Naive thymus-derived CD4-positive, alpha-beta T cell (primary cell): ENCODE measurements around the gene IL17D. TPM values are rescaled to one million over a fixed set of nuclear protein-coding genes. Genes with fewer than 3 reads are reported as not detected.

Experiments
- ATAC-seq: fragments of 150-1000 bp; cut with Tn5 transposase; 2 replicates; pipeline ENCODE4 v1.10.0; 2021; ENCODE audit warnings: mild to moderate bottlenecking, moderate library complexity
- CTCF ChIA-PET: fragments of 350-600 bp; sonication (Branson Sonifier 250); formaldehyde crosslinking; loops from one replicate; lab custom pipeline; 2021; ENCODE audit warnings: antibody characterized with exemption; lab: Charles Lee
- POLR2A ChIA-PET: fragments of 350-600 bp; sonication (Branson Sonifier 250); formaldehyde crosslinking; loops from one replicate; lab custom pipeline; 2021; ENCODE audit warnings: antibody characterized with exemption, inconsistent platforms; lab: Charles Lee
- DNase-seq, 9 donors: peaks; one replicate each; pipeline versions ENCODE4 v3.0.0 to v3.0.0-alpha.2; 2020 to 2022; ENCODE audit warnings: mixed read lengths in 1 of 9
- H3K27ac ChIP-seq: one replicate; pipeline ENCODE4 v1.7.0; 2013; ENCODE audit warnings: mild to moderate bottlenecking, low read depth, low read length, moderate library complexity
- H3K27me3 ChIP-seq, 2 donors: one replicate each; pipeline ENCODE4 v1.7.0; 2013; ENCODE audit warnings: low read length in 2 of 2, mild to moderate bottlenecking in 2 of 2, moderate library complexity in 2 of 2; ENCODE audit not compliant: control insufficient read depth in 2 of 2, insufficient read depth in 2 of 2
- H3K36me3 ChIP-seq, 3 experiments: 1 replicate in 2 of 3; 2 replicates in 1 of 3; pipeline ENCODE4 v1.7.0; 2013; ENCODE audit warnings: low read length in 3 of 3, mild to moderate bottlenecking in 3 of 3, moderate library complexity in 1 of 3; ENCODE audit not compliant: insufficient read depth in 3 of 3, control insufficient read depth in 2 of 3
- H3K4me1 ChIP-seq, 2 donors: one replicate each; pipeline ENCODE4 v1.7.0; 2013; ENCODE audit warnings: low read length in 2 of 2, mild to moderate bottlenecking in 2 of 2, moderate library complexity in 1 of 2; ENCODE audit not compliant: control insufficient read depth in 2 of 2, insufficient read depth in 2 of 2
- H3K4me3 ChIP-seq: 2 replicates; pipeline ENCODE4 v1.7.0; 2013; ENCODE audit warnings: mild to moderate bottlenecking, low read length
- H3K9me3 ChIP-seq, 3 experiments: 1 replicate in 2 of 3; 2 replicates in 1 of 3; pipeline ENCODE4 v1.7.0; 2013; ENCODE audit warnings: low read length in 3 of 3; ENCODE audit not compliant: control insufficient read depth in 2 of 3
- H3K27ac Mint-ChIP-seq, 9 donors: one replicate each; pipeline ENCODE4 v1.8.0; 2020 to 2022; ENCODE audit warnings: mixed read lengths in 9 of 9, mild to moderate bottlenecking in 8 of 9, moderate library complexity in 5 of 9, inconsistent platforms in 2 of 9
- H3K27me3 Mint-ChIP-seq, 5 donors: one replicate each; pipeline ENCODE4 v1.8.0; 2021 to 2022; ENCODE audit warnings: mixed read lengths in 5 of 5, mild to moderate bottlenecking in 1 of 5
- H3K36me3 Mint-ChIP-seq, 5 donors: one replicate each; pipeline ENCODE4 v1.8.0; 2020 to 2022; ENCODE audit warnings: mixed read lengths in 5 of 5, mild to moderate bottlenecking in 3 of 5, inconsistent platforms in 1 of 5
- H3K4me1 Mint-ChIP-seq, 7 donors: one replicate each; pipeline ENCODE4 v1.8.0; 2020 to 2022; ENCODE audit warnings: mixed read lengths in 7 of 7, mild to moderate bottlenecking in 3 of 7, inconsistent platforms in 1 of 7
- H3K4me3 Mint-ChIP-seq, 10 donors: one replicate each; pipeline ENCODE4 v1.8.0; 2020 to 2022; ENCODE audit warnings: mild to moderate bottlenecking in 10 of 10, mixed read lengths in 10 of 10, moderate library complexity in 6 of 10, inconsistent platforms in 2 of 10
- H3K9me3 Mint-ChIP-seq, 11 donors: one replicate each; pipeline ENCODE4 v1.8.0; 2020 to 2022; ENCODE audit warnings: mixed read lengths in 11 of 11, mild to moderate bottlenecking in 4 of 11, inconsistent platforms in 1 of 11, moderate library complexity in 1 of 11
- intact Hi-C, 2 donors: fragments of 100-400 bp; cut with micrococcal nuclease; formaldehyde crosslinking; loops; one replicate each; pipeline ENCODE4 v1.15.1; 2023
- polyA plus RNA-seq, 2 donors: library from polyadenylated mRNA; unstranded; fragments of 300-500 nt; fragmentation: Illumina TruSeq; gene quantifications; one replicate each; pipeline ENCODE4 v1.2.3, GENCODE V29; 2021
- total RNA-seq, 6 experiments: library from RNA in 5 of 6; stranded (reverse) in 5 of 6; gene quantifications; 1 replicate in 5 of 6; 2 replicates in 1 of 6; pipeline ENCODE4 v1.2.3 and lab custom pipeline; 2021 to 2026

The IL17D gene
- total and polyA plus RNA-seq, 7 experiments from 2014 or later: 0.10 to 0.32 (median 0.19) TPM; not detected in 4

DNA sequence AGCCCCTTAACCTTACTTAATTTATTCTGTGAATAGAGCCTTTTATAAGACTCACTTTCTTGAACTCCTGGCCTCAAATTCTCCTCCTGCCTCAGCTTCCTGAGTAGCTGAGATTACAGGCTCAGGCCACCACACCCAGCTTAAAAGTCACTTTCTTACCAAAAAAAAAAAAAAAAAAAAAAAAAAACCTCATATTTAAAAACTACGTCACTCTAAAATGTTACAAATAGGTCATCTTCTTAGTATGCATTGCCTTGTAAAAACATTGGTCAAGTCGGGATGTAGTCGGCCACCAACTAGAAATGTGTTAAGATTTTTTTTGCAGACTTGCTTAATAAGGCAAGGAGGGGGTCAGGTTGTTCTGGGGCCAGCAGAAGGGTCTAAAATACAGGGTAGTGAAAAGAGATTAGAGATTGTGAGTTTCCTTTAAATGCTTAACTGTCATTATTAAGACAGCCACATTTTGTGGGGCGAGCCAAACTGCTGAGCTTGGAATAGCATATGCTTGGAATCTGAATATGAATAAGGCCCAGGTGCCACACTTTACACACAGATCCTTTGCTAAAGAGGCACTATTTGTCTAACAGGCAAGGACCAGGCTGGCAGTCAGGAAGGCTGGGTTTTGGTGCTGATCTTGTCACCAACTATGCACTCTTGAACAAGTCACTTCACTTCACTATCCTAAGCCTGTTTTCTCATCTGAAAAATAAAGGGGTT is 16.5 kb upstream of the IL17D start:
- Mint-ChIP-seq H3K27me3 (peaks cover 0 to 3% (median 0%) of the 10 kb centered on the region in 5 donors), H3K9me3 (no peaks in the 10 kb centered on the region), H3K4me1 (no peaks in the 10 kb centered on the region), H3K4me3 (no peak overlapping the region), H3K27ac (no peak overlapping the region), H3K36me3 (peaks cover 0 to 33% (median 8%) of the 10 kb centered on the region in 5 donors)
- DNase-seq: no peak
- Histone ChIP-seq H3K4me3 (no peak overlapping the region), H3K27me3 (no peaks in the 10 kb centered on the region), H3K9me3 (no peaks in the 10 kb centered on the region), H3K27ac (no peak overlapping the region), H3K36me3 (no peaks in the 10 kb centered on the region), H3K4me1 (no peaks in the 10 kb centered on the region)
- intact Hi-C loops: no loop called here
- POLR2A ChIA-PET: no interaction called here
- ATAC-seq: no peak
- CTCF ChIA-PET: no interaction called here

DNA sequence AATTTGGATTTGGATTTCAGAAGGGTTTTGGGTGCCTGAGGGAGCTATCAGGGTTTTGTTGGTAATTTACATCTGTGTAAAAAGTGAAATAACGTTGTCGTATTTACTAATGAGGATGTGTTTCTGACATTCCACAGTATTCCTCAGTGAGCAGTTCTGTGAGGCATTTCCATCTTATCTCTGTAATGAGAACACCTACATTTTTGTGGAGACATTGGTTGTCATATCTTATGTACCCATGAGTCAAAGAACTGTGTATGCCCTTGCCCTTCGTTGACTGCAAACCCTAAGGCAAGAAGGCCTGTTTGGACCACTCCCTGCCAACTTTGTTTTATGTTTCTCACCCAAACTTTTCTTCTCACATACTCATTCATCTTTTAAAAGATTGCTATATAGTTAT is 14.2 kb upstream of the IL17D start:
- Mint-ChIP-seq H3K9me3 (no peaks in the 10 kb centered on the region), H3K4me1 (no peaks in the 10 kb centered on the region), H3K4me3 (no peak overlapping the region), H3K27ac (no peak overlapping the region), H3K27me3 (no peaks in the 10 kb centered on the region), H3K36me3 (peaks cover 0 to 27% (median 8%) of the 10 kb centered on the region in 5 donors)
- CTCF ChIA-PET: no interaction called here
- H3K27ac ChIP-seq: no peak overlapping the region
- no peaks in the 10 kb centered on the region for H3K9me3 ChIP-seq
- ATAC-seq: no peak
- POLR2A ChIA-PET: no interaction called here
- no peak overlapping the region for H3K4me3 ChIP-seq
- no peaks in the 10 kb centered on the region for H3K27me3 ChIP-seq
- DNase-seq: no peak
- intact Hi-C loops: no loop called here
- H3K36me3 ChIP-seq: no peaks in the 10 kb centered on the region
- H3K4me1 ChIP-seq: no peaks in the 10 kb centered on the region

DNA sequence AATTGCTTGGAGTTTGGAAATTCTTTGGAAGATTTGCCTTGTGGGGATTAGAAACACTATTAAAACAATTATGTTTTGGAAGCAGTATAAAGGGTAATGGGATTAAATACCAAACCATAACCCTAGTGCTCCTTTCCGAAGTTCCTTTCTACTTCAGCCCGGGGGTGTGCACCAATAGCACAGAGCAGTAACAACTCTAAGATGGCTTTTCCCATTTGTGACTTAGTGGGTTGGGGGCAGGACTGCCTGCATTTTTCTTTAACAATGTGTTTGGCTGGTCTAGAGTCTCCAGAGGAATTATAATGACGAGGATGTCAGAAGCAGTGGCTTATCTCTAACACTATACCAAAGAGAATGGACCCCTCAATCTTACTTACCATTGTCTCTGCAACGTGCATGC is 11.9 kb upstream of the IL17D start:
- ChIA-PET POLR2A (no interaction called here), CTCF (no interaction called here)
- intact Hi-C loops: no loop called here
- no peaks in the 10 kb centered on the region for H3K27me3 ChIP-seq
- no peaks in the 10 kb centered on the region for H3K9me3 ChIP-seq
- ATAC-seq: no peak
- Mint-ChIP-seq H3K36me3 (peaks cover 0 to 21% (median 8%) of the 10 kb centered on the region in 5 donors), H3K27ac (no peak overlapping the region), H3K4me1 (no peaks in the 10 kb centered on the region), H3K27me3 (peaks cover 1 to 11% (median 8%) of the 10 kb centered on the region in 5 donors), H3K4me3 (no peak overlapping the region), H3K9me3 (peaks cover 0 to 2% (median 0%) of the 10 kb centered on the region in 11 donors)
- H3K27ac ChIP-seq: no peak overlapping the region
- H3K4me1 ChIP-seq: no peaks in the 10 kb centered on the region
- no peak for DNase-seq
- no peak overlapping the region for H3K4me3 ChIP-seq
- no peaks in the 10 kb centered on the region for H3K36me3 ChIP-seq

GRCh38 chr13:20696073-20696472 is 7.4 kb upstream of the IL17D start:
- no peak overlapping the region for H3K27ac ChIP-seq
- H3K4me3 ChIP-seq: no peak overlapping the region
- peaks cover 0 to 3% (median 0%) of the 10 kb centered on the region in 5 donors for H3K36me3 Mint-ChIP-seq
- peaks cover 0 to 3% (median 0%) of the 10 kb centered on the region in 7 donors for H3K4me1 Mint-ChIP-seq
- peaks cover 22 to 37% (median 34%) of the 10 kb centered on the region in 5 donors for H3K27me3 Mint-ChIP-seq
- H3K36me3 ChIP-seq: no peaks in the 10 kb centered on the region
- DNase-seq (no peak), ATAC-seq (no peak)
- ChIA-PET CTCF (no interaction called here), POLR2A (interaction anchor here (0.7 kb wide), 1 partner anchor 200 kb away, joined by 4 read pairs; no protein-coding TSS in a partner anchor)
- H3K27me3 ChIP-seq: no peaks in the 10 kb centered on the region
- intact Hi-C loops: no loop called here
- peaks cover 0 to 2% (median 0%) of the 10 kb centered on the region in 11 donors for H3K9me3 Mint-ChIP-seq
- no peak overlapping the region for H3K27ac Mint-ChIP-seq
- H3K4me1 ChIP-seq: no peaks in the 10 kb centered on the region
- no peak overlapping the region for H3K4me3 Mint-ChIP-seq
- H3K9me3 ChIP-seq: no peaks in the 10 kb centered on the region

- Mint-ChIP-seq H3K4me3 (peak overlapping the region in 1 of 10 donors; percentile 58), H3K4me1 (peaks cover 0 to 13% (median 8%) of the 10 kb centered on the region in 7 donors), H3K36me3 (peaks cover 0 to 3% (median 0%) of the 10 kb centered on the region in 5 donors), H3K9me3 (peaks cover 0 to 2% (median 0%) of the 10 kb centered on the region in 11 donors), H3K27me3 (peaks cover 26 to 60% (median 37%) of the 10 kb centered on the region in 5 donors), H3K27ac (no peak overlapping the region)
- no peak for ATAC-seq
- no peak for DNase-seq
- CTCF ChIA-PET: no interaction called here
- H3K9me3 ChIP-seq: no peaks in the 10 kb centered on the region
- H3K4me3 ChIP-seq: no peak overlapping the region
- intact Hi-C loops: loop anchor here (5.0 to 10.0 kb wide), 8 partner anchors 175 to 968 kb away; partner anchors contain the start of genes CRYL1 (in 1 of the 2), MICU2 (in 1 of the 2), MRPL57 (in 1 of the 2) and SKA3 (in 1 of the 2)
- no peak overlapping the region for H3K27ac ChIP-seq
- H3K4me1 ChIP-seq: peaks cover 3 to 8% of the 10 kb centered on the region in 2 donors
- POLR2A ChIA-PET: no interaction called here
- peaks cover 0 to 5% of the 10 kb centered on the region in 2 donors for H3K27me3 ChIP-seq
- H3K36me3 ChIP-seq: no peaks in the 10 kb centered on the region
Observed at GRCh38 chr13:20699715-20700114, 3.8 kb upstream of the IL17D start.

- Histone ChIP-seq H3K27ac (no peak overlapping the region), H3K36me3 (no peaks in the 10 kb centered on the region), H3K9me3 (no peaks in the 10 kb centered on the region), H3K4me3 (no peak overlapping the region), H3K27me3 (peaks cover 0 to 5% of the 10 kb centered on the region in 2 donors), H3K4me1 (peaks cover 3 to 8% of the 10 kb centered on the region in 2 donors)
- DNase-seq: no peak
- no peak overlapping the region for H3K4me3 Mint-ChIP-seq
- ATAC-seq: no peak
- H3K9me3 Mint-ChIP-seq: peaks cover 0 to 2% (median 0%) of the 10 kb centered on the region in 11 donors
- peaks cover 0 to 3% (median 0%) of the 10 kb centered on the region in 5 donors for H3K36me3 Mint-ChIP-seq
- ChIA-PET POLR2A (no interaction called here), CTCF (no interaction called here)
- H3K27me3 Mint-ChIP-seq: peaks cover 25 to 64% (median 37%) of the 10 kb centered on the region in 5 donors
- peaks cover 0 to 13% (median 8%) of the 10 kb centered on the region in 7 donors for H3K4me1 Mint-ChIP-seq
- peak overlapping the region in 1 of 9 donors; percentile 16 for H3K27ac Mint-ChIP-seq
- intact Hi-C loops: loop anchor here (5.0 to 10.0 kb wide), 8 partner anchors 175 to 967 kb away; partner anchors contain the start of genes CRYL1 (in 1 of the 2), MICU2 (in 1 of the 2), MRPL57 (in 1 of the 2) and SKA3 (in 1 of the 2)
Observed at GRCh38 chr13:20700288-20700687, 3.2 kb upstream of the IL17D start.
